H1 (cell line): ENCODE results near the gene ZNF469. TPM values are rescaled to one million over a fixed set of nuclear protein-coding genes. Genes with fewer than 3 reads are reported as not detected.

Source experiments
- EGR1 ChIP-seq: IDR thresholded peaks from 2 replicates; pipeline ENCODE4 v1.6.1; 2011; ENCODE audit warnings: low read depth, low read length, borderline replicate concordance
- EZH2 ChIP-seq: fragments of 200-600 bp; sonication (generic); IDR thresholded peaks from 2 replicates; pipeline ENCODE4 v1.7.1; 2012; ENCODE audit warnings: low read depth, mild to moderate bottlenecking, moderate library complexity, low read length, inconsistent platforms; ENCODE audit not compliant: severe bottlenecking
- FOSL1 ChIP-seq: IDR thresholded peaks from 2 replicates; pipeline ENCODE4 v1.6.1; 2011; ENCODE audit warnings: mild to moderate bottlenecking, low read depth, low read length, moderate library complexity; ENCODE audit not compliant: insufficient read depth
- KDM4A ChIP-seq: IDR thresholded peaks from one replicate; pipeline ENCODE4 v1.7.1; 2012; ENCODE audit warnings: low read depth, mild to moderate bottlenecking, moderate library complexity, low read length, inconsistent platforms; ENCODE audit not compliant: severe bottlenecking
- NANOG ChIP-seq: IDR thresholded peaks from 2 replicates; pipeline ENCODE4 v1.6.1; 2011; ENCODE audit warnings: low read length, low read depth, mild to moderate bottlenecking, inconsistent platforms; ENCODE audit not compliant: insufficient read depth, poor library complexity, severe bottlenecking
- PHF8 ChIP-seq: fragments of 200-600 bp; sonication (generic); conservative IDR thresholded peaks from 2 replicates; pipeline ENCODE4 v1.7.1; 2012; ENCODE audit warnings: low read depth, mild to moderate bottlenecking, inconsistent platforms, low read length, moderate library complexity
- POLR2AphosphoS5 ChIP-seq: IDR thresholded peaks from 2 replicates; pipeline ENCODE4 v1.6.1; 2011; ENCODE audit warnings: low read depth, low read length
- SUZ12 ChIP-seq: fragments of 200-600 bp; sonication (generic); IDR thresholded peaks from 2 replicates; pipeline ENCODE4 v1.6.1; 2012; ENCODE audit warnings: mild to moderate bottlenecking, inconsistent platforms, low read length, moderate library complexity, mixed read lengths
- polyA plus RNA-seq, 7 experiments: library from polyadenylated mRNA; depleted of rRNA in 3 of 7; stranded (reverse) in 5 of 7; unstranded in 2 of 7; fragments of >200 nt in 5 of 7; fragments of 200-250 nt in 2 of 7; gene quantifications; 1 replicate in 5 of 7; 2 replicates in 1 of 7; 4 replicates in 1 of 7; pipeline versions ENCODE4 v1.2.1 to v1.2.3, GENCODE V29; 2011 to 2013; ENCODE audit warnings: missing spikeins in 2 of 7, mixed read lengths in 2 of 7
- total RNA-seq: library from RNA; stranded (reverse); fragmentation: NEBNext Ultra II Directional; extraction: Animal tissue kit (Norgen Biotek cat#: 25700); gene quantifications from 2 replicates; pipeline ENCODE4 v1.2.1, GENCODE V29; 2021
- TF ChIP-seq, protein P1 (sequence below): fragments of 300-600 bp; sonication (generic); IDR thresholded peaks from 2 replicates; pipeline ENCODE4 v1.7.1; 2012; ENCODE audit warnings: low read length, moderate library complexity, mild to moderate bottlenecking, inconsistent platforms; ENCODE audit not compliant: insufficient replicate concordance

The ZNF469 gene
- total and polyA plus RNA-seq, 2 of the 8 experiments (the other 6 are each of a cell fraction or from before 2014, with no cell fraction given), result 0.30 to 1.8 TPM

DNA sequence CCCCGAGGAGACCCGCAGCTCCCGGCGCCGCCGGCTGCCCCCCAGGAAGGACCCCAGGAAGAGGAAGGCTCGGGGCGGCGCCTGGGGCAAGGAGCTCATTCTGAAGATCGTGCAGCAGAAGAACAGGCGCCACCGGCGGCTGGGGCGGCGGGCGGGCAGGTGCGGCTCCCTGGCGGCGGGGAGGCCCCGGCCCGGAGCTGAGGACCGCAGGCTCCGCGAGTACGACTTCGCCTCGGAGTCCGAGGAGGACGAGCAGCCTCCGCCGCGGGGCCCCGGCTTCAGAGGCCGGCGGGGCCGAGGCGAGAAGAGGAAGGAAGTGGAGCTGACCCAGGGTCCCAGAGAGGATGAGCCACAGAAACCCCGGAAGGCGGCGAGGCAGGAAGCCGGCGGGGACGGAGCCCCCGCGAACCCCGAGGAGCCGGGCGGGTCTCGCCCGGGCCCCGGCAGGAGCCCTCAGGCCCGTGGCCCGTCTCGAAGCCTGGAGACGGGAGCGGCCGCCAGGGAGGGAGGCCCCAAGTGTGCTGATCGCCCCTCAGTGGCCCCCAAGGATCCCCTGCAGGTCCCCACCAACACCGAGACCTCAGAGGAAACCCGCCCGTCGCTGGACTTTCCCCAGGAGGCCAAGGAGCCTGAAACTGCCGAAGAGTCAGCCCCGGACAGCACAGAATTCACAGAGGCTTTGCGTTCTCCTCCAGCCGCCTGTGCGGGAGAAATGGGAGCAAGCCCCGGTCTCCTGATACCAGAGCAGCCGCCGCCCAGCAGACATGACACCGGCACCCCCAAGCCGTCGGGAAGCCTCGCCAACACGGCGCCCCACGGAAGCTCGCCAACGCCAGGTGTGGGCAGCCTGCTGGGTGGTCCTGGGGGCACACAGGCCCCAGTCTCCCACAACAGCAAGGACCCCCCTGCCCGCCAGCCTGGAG is 48.0 kb downstream of the ZNF469 start (continued):
- TF ChIP-seq, protein P1, sequence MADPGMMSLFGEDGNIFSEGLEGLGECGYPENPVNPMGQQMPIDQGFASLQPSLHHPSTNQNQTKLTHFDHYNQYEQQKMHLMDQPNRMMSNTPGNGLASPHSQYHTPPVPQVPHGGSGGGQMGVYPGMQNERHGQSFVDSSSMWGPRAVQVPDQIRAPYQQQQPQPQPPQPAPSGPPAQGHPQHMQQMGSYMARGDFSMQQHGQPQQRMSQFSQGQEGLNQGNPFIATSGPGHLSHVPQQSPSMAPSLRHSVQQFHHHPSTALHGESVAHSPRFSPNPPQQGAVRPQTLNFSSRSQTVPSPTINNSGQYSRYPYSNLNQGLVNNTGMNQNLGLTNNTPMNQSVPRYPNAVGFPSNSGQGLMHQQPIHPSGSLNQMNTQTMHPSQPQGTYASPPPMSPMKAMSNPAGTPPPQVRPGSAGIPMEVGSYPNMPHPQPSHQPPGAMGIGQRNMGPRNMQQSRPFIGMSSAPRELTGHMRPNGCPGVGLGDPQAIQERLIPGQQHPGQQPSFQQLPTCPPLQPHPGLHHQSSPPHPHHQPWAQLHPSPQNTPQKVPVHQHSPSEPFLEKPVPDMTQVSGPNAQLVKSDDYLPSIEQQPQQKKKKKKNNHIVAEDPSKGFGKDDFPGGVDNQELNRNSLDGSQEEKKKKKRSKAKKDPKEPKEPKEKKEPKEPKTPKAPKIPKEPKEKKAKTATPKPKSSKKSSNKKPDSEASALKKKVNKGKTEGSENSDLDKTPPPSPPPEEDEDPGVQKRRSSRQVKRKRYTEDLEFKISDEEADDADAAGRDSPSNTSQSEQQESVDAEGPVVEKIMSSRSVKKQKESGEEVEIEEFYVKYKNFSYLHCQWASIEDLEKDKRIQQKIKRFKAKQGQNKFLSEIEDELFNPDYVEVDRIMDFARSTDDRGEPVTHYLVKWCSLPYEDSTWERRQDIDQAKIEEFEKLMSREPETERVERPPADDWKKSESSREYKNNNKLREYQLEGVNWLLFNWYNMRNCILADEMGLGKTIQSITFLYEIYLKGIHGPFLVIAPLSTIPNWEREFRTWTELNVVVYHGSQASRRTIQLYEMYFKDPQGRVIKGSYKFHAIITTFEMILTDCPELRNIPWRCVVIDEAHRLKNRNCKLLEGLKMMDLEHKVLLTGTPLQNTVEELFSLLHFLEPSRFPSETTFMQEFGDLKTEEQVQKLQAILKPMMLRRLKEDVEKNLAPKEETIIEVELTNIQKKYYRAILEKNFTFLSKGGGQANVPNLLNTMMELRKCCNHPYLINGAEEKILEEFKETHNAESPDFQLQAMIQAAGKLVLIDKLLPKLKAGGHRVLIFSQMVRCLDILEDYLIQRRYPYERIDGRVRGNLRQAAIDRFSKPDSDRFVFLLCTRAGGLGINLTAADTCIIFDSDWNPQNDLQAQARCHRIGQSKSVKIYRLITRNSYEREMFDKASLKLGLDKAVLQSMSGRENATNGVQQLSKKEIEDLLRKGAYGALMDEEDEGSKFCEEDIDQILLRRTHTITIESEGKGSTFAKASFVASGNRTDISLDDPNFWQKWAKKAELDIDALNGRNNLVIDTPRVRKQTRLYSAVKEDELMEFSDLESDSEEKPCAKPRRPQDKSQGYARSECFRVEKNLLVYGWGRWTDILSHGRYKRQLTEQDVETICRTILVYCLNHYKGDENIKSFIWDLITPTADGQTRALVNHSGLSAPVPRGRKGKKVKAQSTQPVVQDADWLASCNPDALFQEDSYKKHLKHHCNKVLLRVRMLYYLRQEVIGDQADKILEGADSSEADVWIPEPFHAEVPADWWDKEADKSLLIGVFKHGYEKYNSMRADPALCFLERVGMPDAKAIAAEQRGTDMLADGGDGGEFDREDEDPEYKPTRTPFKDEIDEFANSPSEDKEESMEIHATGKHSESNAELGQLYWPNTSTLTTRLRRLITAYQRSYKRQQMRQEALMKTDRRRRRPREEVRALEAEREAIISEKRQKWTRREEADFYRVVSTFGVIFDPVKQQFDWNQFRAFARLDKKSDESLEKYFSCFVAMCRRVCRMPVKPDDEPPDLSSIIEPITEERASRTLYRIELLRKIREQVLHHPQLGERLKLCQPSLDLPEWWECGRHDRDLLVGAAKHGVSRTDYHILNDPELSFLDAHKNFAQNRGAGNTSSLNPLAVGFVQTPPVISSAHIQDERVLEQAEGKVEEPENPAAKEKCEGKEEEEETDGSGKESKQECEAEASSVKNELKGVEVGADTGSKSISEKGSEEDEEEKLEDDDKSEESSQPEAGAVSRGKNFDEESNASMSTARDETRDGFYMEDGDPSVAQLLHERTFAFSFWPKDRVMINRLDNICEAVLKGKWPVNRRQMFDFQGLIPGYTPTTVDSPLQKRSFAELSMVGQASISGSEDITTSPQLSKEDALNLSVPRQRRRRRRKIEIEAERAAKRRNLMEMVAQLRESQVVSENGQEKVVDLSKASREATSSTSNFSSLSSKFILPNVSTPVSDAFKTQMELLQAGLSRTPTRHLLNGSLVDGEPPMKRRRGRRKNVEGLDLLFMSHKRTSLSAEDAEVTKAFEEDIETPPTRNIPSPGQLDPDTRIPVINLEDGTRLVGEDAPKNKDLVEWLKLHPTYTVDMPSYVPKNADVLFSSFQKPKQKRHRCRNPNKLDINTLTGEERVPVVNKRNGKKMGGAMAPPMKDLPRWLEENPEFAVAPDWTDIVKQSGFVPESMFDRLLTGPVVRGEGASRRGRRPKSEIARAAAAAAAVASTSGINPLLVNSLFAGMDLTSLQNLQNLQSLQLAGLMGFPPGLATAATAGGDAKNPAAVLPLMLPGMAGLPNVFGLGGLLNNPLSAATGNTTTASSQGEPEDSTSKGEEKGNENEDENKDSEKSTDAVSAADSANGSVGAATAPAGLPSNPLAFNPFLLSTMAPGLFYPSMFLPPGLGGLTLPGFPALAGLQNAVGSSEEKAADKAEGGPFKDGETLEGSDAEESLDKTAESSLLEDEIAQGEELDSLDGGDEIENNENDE, result no peak
- TF ChIP-seq NANOG (no peak), EGR1 (no peak), SUZ12 (peak; percentile 45), FOSL1 (no peak), PHF8 (no peak), POLR2AphosphoS5 (no peak), KDM4A (peak; percentile 54), EZH2 (peak; percentile 47)
